GM19328 (cell line): ENCODE measurements around the gene TOM1.

Source experiments
- ATAC-seq: cut with Tn5 transposase; IDR thresholded peaks from one replicate; pipeline ENCODE4 v1.9.1; 2021; ENCODE audit warnings: mild to moderate bottlenecking, moderate library complexity; ENCODE audit not compliant: unreplicated experiment

Gene TOM1

GRCh38 chr22:35299673-35300499 is at the start of gene TOM1:
Gene TOM1 (plus strand): TSS chr22:35299894. CDS start chr22:35299929, 35 bp downstream.
- ATAC-seq: peak; percentile 89

GRCh38 chr22:35250156-35250555 is 49.5 kb upstream of the TOM1 start:
- no peak for ATAC-seq

DNA sequence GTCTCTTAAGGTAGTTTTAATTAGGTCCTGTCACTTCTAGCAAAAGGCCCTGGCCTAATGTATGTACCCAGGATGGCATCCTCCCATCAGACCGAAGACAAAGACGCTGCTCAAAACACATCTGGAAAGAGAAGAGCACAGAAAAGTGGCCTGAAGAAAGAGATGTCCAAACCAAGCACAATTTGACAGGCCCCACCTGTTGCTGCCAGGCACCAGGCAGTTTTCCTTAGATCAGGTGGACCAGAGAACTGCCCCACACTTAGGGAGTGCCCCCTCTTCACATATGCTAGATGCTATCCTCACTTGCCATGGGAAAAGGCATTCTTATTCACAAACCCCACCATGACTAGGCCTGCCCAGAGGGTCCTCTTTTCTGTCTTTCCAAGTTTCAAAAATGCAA is 45.7 kb upstream of the TOM1 start:
- ATAC-seq: no peak

DNA sequence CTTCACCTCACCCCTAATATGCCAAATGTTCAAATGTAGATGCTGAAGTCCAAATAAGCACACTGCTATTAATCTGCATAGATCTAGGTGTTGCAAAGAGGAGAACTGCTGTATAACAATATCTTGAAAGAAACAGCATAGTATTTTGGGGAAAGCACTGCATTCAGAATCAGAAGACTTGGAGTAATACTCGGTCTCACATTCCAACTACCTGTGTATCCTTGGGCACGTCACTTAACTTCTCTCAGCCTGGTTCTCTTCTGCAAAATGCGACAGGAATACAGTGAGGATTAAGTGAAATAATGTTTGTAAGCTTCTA is 42.7 kb upstream of the TOM1 start:
- ATAC-seq: peak; percentile 3

DNA sequence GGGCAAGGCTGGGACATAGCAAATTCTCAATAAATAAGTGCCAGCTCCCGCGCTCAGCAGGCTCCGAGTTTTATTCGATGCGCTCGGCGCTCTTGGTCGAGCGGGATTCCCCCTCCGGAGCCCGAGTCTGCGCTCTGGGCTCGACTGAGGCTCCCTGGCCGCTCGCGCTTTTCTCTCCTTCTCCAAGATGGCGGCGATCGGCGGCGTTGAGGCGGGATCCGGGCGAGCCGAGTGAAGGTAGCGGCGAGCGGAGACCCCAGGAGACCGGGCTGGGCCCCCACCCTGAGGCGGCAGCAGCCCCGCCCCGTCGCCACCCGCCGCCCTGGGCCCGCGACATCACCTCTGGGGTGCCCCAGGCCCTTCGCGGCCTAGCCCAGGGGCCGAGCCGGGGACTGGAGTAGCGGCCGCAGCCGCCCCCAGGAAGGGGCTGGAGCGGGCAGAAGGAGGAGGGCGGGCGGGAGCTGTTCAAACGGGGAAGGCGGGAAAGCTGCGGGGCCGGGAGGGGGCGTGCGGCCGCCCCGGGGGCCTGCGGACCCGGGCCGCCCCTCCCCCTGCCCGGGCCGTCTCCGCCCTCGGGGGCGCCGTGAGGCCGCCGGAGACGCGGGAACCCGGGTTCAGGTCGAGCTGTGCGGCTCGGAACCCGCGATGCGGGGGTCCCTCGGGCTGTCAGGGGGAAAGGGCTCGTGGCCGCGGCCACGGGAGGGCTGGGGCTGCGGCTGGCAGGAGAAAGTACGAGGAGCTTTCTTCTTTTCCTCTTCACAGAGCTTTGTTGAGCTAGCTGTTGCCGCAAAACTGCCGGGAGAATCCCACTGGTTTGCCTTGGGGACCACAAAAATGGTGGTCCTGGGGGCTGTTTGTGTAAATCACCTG is 42.1 kb upstream of the TOM1 start, which contains the start of gene HMGXB4:
HMGXB4 (plus strand) TSS at position 173 of the 870 bp plus-strand sequence. CDS start 4,898 bp downstream, outside the sequence.
- peak; percentile 74 for ATAC-seq

DNA sequence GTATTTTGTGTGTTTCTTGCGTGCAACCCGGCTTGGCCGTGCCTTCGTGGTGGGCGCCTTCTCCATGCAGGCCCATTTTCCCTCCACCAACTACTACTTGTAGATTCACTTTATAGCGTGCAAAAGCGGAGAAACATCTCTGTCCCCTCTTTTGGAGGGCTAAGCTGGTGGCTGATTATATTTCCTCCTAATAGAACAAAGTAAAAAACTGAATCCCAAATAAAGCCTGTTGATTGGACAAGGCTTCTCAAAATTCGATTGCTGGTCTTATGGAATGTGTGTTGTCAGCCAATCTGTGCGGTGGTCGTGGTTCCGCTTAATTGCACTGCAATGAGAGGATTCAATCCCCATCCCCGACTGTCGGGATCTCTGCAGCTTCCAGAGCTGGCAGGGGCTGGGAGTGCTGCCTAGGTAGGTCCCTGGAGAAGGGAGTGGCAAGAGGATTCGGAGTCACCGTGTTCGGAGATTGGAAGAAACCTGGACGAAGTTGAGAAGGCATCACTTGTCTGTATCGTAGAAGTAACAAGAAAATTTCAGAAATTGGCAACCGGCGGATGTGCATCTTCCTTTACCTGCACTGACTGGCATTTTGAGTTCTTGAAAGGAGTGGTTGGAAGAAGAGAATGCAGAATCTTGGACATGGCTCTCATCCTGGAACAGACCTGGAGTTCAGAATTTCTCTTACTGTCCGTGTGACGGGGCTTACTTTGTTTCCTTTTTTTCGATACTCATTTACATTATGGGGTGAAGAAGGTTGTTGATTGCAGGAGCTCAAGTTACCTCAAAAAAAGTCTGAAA is 41.3 kb upstream of the TOM1 start:
- ATAC-seq: peak; percentile 4

DNA sequence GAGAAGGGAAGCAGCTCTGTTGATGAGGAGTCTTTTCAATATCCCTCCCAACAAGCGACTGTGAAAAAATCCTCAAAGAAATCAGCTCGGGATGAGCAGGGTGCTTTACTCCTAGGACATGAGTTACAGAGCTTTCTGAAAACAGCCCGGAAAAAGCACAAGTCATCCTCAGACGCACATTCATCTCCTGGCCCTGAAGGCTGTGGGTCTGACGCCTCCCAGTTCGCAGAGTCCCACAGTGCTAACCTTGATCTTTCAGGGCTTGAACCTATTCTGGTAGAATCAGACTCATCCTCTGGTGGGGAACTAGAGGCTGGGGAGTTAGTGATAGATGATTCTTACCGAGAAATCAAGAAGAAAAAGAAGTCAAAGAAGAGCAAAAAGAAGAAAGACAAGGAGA is 34.7 kb upstream of the TOM1 start:
- ATAC-seq: no peak

- no peak for ATAC-seq
These were observed 33.4 kb upstream of the TOM1 start for GRCh38 chr22:35266277-35266676.

- ATAC-seq: no peak
These were observed 30.1 kb upstream of the TOM1 start for GRCh38 chr22:35269630-35270029.

- ATAC-seq: no peak
These were observed 25.4 kb upstream of the TOM1 start for GRCh38 chr22:35274154-35274871.

DNA sequence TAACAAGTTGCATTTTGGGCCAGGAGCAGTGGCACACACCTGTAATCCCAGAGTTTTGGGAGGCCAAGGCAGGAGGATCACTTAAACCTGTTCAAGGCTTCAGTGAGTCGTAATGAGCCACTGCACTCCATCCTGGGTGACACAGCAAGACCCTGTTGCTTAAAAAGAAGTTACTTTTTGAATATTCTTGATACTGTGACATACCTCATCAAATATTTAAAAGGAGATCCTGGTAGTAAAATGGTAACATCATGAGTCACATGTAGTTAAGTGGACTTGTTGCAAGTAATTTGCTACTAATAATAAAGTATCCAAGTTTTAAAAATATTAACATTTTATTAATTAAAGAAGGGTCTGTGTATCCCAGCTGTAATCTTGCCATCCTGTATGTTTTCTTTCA is 24.1 kb upstream of the TOM1 start:
- ATAC-seq: no peak

GRCh38 chr22:35276019-35276418 is 23.7 kb upstream of the TOM1 start:
- no peak for ATAC-seq

DNA sequence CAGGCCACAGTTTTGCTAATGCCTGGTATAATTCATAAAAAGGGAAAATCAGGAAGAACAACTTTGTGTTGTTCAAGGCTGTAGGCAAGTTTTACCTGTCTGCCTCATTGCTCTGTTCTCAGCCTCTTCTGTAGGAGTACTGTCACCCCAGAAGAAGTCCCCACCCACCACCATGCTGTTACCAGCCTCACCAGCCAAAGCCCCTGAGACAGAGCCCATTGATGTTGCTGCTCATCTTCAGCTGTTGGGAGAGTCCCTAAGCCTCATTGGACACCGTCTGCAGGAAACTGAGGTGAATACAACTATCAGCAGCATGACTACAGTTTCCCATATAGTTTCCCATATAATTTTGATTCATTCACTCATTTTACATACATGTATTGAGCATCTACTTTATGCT is 11.6 kb upstream of the TOM1 start:
- ATAC-seq: no peak

DNA sequence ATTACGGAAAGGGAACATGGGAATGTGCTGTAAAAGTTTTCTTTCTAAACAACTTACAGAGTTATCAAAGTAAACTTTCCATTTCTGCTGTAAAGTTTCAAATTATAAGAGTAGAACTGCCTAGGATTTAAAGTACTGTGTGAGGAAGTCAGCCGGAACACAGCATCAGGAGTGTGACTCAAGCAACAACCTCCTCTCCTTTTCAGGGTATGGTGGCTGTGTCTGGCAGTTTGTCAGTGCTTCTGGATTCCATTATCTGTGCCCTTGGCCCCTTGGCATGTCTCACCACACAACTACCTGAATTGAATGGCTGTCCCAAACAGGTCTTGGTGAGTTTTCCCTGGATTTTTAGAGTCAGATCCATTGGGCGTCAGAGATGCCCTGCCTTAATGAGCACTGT is 6.9 kb upstream of the TOM1 start:
- no peak for ATAC-seq

DNA sequence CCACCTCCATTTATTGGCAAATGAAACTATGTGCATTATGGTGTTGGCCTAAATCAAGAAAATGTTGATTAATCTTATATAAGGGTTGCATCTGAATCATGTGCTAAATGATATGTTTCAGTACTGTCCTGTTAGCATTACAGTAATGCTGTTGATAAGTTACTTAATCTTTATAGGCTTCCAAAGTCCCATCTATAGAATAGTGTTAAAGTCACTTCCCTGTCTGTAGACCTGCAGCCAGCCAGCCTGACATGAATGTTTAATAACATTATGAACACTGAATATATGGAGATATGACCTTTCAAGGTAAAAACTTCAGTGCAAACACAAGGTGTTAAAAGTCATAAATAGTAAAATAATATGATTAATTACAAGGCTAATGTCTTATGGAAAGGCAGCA is 3.6 kb upstream of the TOM1 start:
- ATAC-seq: no peak

- ATAC-seq: peak; percentile 3
These were observed 449 bp upstream of the TOM1 start for GRCh38 chr22:35299217-35299672.

DNA sequence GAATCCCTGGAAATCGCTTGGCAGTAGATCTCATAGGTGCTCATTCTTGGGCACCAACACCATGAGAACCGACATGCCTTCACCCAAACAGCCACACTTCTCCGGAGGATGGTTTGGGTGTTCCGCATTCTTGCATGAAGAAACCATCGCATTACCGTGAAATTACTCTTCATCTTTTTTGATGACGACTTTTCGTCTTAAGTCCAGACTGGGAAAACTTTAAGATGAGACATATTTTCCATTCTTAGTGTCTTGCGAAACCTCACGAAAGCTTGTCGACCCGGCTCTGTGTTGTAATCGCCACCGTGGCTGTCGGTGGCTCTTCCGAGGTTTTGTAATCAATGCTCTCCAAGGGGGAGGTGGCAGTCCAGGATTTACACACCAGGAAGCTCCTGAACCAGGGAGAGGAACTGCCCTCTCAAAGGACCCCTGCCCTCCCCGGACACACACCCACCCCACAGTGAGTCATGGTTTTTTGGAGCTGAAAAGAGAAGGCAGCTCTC is 1.7 kb downstream of the TOM1 start:
- ATAC-seq: no peak

DNA sequence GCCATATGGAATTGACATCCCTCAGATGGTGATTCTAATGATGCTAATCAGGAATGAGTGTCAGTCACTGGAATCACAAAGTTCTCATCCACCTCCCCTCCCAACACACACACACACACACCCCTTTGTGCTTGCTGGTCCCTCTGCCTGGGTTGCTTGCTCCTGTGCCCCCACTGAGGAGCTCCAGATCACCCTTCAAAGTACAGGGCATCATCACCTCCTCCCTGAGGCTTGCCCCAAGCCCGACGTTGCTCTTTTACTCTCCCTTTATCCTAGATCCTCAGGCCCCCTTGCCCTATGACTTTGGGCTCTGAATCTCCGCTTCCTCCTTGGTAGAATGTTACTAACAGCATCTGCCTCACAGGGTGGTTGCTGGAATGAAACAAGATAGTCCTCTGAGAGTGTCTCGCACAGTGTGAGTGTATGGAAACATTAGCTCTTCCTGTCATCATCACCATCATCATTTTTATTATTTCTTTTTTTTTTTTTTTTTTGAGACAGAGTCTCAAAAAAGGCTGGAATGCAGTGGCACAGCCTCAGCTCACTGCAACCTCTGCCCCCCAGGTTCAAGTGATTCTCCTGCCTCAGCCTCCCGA is 3.4 kb downstream of the TOM1 start:
- no peak for ATAC-seq

DNA sequence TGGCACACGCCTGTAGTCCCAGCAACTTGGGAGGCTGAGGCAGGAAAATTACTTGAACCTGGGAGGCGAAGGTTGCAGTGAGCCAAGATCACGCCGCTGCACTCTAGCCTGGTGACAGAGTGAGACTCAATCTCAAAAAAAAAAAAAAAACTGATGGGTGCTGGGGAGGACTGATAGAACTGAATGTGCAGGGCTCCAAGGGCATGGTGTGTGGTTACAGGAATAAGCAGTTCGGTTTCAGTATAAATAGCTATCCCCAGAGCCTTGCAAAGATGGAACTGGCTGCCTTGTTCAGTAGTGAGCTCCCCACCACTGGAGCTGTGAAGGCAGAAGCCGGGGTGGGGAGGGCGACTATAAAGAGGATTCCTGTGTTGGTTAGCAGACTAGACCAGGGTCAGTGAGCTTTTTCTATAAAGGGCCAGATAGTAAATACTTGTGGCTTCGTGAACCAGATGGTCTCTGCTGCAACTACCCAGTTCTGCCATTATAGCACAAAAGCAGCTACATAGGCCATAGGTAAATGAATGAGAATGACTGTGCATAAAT is 5.9 kb downstream of the TOM1 start:
- no peak for ATAC-seq
